GM18507 (cell line): ENCODE results near the gene TSPAN3.
A peak's percentile ranks its signal among the peaks of the same experiment; 100 is the strongest.

Experiments used
- DNase-seq: peaks from one replicate; pipeline ENCODE4 v3.0.0; 2011; ENCODE audit warnings: low read depth; ENCODE audit not compliant: insufficient read length; ENCODE audit errors: extremely low spot score
- FAIRE-seq: peaks from 2 replicates; lab custom pipeline; 2011; peaks lifted over from hg19 to GRCh38; lab: Jason Lieb, UNC

TSPAN3 gene

DNA sequence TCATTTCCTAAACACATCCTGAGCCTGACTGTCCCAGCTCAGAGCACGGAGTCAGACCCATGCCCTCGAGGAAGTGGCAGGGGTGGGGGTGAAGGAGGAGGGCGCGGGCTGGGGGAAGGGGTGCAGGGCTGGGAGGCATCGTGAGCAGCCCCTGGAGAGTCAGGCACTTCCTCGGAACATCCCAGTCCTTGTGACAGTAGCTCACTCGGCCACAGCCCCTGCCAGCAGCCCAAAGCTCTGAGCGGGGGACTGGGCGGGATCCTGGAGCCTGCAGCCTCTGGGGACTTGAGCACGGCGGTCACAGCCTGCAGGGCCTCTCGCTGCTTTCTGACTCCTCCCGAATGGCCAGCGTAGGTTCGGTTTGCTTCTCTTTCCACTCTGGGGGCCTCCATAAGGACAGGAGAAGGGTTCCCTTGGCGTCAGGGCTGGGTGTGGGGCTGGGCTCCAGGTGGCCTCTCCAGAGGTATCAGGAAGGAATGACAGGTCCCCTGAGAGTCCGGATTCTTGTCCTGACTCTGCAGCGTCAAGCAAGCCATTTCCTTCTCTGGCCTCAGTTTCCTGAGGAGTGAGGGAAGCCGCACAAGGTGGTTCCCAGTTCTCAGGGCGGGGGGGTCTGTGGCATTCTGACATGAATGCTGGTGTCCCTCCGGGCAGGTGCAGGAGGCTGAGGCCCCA, 55.1 kb downstream of the TSPAN3 start:
- DNase-seq = no peak
- FAIRE-seq = no peak

DNA sequence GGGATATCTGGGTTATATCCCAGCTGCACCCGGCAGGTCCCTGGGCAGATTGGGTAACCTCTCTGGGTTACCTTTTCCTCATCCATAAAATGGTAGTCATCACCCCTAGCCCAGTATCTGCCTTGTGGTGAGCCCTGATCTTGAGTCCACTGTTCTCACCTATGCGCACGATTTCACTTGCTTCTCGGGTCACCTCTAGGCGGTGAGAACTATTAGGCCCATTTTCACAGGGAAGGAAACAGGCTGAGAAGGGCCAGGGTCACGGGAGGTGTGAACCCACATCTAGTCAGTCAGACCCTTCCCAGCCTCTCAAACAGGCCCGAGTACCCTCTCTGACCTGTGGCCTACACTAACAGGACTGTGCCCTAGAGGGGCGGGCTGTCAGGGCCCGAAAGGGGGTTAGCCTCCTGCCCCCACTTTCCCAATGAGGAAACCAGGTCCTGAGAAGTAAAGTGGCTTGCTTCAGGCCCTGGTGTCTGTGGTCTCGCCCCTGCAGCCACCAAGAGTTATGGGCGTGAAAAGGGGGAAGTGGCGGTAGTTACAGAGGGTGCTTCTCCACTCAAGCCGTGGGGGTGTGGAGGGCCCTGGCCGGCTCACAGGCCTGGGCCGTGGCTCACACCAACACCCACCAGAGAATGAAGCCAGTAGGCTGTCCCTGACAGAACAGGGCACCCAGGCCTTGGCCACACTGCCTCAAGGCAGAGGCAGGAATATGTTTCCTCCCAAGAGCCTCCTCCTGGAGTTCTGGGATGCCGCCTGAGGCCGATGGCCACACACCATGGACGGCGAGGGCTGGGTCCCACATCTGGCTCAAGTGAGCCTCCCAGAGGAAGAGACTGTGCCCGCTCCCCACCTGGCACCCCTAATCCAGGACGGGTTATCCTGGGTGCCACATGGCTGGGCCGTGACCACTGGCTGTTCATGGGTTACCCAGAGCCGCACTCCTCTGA, 56.5 kb downstream of the TSPAN3 start:
- no peak for FAIRE-seq
- peak; percentile 57 for DNase-seq

DNA sequence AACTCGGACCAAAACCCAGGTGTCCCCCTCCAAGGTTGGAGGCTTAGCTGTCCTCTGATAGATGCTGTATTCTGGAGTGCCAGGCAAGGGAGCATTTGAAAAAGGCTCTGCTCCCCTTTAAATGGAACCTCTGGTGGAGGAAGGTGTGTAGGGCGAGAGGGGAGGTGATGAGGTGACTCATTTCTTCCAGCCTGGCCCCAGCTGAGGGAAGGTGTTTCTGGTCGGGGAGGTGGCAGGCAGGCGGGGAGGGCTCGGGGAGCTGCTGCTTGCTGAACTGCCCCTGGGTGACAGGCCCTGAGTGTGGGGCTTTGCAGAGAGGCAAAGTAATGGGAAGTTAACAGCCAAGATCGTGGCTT, 57.2 kb downstream of the TSPAN3 start:
- FAIRE-seq (peak; percentile 95), DNase-seq (peak; percentile 76)

DNA sequence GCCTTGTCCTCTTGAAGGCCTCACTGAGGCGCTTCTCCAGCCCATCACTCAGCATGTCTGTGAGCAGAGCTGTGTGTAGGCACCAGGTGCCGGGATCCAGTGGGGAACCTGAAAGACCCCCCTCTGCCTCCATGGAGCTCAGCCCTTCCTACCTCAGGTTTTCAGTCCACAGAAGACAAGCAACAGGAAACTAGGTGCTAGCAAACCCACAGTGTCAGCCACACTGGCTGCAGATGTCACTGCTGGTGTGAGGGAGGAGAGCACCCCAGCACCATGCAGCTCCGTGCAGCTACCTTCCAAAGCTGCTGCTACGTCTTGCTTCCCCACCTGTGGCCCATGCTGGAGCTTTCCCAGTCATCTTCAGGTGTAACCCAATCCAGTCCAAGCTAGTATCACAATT, 58.0 kb downstream of the TSPAN3 start:
- peak; percentile 83 for FAIRE-seq
- no peak for DNase-seq

DNA sequence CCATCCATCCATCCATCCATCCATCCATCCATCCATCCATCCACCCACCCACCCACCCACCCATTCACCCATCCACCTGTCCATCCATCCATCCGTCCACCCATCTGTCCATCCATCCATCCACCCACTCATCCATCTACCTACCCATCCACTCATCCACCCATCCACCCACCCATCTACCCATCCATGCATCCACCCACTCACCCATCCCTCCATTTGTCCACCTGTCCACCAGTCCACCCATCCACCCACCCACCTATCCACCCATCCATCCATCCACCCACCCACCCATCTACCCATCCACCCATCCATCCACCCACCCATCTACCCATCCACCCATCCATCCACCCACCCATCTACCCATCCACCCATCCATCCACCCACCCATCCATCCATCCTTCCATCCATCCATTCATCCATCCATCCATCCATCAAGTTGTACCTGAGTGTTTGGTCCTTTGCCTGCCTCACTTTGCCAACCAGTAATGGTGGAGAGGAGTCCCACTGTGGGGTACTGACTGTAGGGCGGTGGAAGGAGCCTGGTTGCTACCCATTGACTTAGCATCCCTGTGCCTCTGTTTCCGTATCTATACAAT, 58.7 kb downstream of the TSPAN3 start:
- DNase-seq = no peak
- no peak for FAIRE-seq

DNA sequence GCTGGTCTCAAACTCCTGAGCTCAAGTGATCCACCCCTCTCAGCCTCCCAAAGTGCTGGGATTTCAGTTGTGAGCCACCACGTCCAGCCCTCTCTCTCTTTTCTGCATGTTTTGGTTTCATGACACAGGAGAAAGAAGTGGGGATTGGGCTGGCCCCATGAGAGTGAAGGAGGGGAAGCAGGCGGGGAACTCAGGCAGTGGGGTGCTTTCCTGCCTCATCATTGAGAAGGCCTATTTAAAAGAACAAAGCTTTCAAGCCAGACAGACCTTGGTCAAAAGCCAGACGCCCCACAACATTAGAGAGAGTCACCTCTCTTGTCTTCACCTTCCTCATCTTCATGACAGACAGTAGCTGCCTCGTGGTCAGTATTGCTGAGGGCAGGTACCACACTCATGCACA, 60.1 kb downstream of the TSPAN3 start:
- DNase-seq (no peak), FAIRE-seq (no peak)

DNA sequence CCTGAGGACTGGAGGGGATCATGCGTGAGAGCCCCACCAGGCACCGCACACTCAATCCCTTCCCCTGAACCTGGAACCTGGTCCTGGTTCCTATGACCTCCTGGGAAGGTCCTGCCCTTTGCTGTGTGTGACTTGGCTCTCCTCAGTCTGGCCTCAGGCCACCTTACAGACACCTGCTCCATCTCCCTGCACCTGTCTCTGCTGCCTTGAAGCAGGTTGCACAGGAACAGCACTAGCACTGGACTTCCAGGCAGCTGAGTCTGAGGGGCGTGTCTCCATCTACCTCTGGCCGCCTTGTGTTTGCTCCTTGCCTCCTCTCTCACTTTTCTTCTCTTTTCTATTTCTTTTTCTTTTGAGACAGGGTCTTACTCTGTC, 60.6 kb downstream of the TSPAN3 start:
- DNase-seq = no peak
- FAIRE-seq = no peak

DNA sequence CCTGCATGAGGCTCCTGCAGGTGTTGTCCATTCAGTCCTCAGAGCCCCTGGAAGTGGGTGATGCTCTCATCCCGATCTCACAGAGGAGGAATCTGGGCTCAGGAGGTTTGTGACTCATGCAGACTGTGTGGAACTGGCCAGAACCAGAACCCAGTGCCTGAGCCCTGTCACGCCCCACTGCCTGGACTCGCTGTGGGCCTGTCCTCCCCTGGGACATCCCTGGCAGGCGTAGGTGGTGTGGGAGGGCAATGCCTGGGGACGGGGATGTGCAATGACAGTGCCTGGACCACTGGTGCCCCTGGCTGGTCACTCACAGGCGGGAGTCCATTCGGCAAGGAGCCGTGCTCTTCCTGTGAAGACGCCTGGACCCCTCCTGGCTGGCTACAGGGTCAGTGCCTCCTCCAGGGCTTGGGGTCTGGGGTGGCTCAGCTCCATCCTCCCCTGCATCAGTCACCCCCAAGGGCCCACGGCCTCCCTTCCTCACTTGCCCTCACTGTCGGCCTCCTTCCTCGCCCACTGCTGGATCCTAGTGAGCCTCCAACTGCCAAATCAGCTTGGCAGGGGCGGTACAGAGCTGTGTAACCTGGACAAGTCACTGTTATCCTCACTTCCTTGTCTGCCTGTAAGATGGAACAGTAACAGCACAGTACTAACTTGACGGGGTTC, 61.1 kb downstream of the TSPAN3 start:
- DNase-seq (no peak), FAIRE-seq (no peak)

DNA sequence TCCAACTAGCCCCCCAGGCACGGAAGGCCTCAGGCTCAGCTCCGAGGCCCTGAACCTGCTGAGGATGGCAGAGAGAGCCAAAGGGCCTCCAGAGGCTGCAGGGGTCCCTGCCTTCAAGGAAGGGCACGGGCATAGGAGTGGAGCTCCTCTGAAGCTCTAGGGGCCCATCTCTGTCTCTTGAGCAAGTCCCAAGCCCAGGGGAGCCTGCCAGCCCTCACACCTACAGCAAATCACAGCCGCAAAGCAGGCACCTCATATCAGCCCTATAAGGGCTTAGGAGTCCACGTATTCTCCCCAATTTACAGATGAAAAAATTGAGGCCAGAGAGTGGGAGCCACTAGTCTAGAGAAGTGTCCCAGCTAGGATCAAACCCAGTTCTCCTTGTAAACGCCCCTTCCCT, 61.7 kb downstream of the TSPAN3 start:
- FAIRE-seq = no peak
- no peak for DNase-seq

DNA sequence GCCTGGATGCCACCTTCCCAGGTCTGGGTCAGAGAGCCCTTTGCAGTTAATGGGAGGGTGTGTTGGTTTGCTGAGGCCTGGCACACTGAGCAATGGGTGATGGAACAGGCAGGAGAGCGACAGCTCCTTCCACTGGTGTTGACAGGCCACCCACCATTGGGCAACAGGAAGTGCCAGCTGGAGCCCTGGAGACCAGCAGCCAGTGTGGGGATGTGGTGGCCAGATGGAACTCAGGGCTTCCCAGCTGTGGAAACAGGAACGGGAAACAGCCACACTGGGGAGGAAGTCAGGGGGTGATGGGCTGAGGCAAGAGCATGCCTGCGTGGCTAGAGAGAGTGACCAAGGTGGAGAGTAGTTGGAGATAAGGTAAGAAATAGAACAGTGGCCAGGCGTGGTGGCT, 66.7 kb downstream of the TSPAN3 start:
- no peak for FAIRE-seq
- DNase-seq = no peak

DNA sequence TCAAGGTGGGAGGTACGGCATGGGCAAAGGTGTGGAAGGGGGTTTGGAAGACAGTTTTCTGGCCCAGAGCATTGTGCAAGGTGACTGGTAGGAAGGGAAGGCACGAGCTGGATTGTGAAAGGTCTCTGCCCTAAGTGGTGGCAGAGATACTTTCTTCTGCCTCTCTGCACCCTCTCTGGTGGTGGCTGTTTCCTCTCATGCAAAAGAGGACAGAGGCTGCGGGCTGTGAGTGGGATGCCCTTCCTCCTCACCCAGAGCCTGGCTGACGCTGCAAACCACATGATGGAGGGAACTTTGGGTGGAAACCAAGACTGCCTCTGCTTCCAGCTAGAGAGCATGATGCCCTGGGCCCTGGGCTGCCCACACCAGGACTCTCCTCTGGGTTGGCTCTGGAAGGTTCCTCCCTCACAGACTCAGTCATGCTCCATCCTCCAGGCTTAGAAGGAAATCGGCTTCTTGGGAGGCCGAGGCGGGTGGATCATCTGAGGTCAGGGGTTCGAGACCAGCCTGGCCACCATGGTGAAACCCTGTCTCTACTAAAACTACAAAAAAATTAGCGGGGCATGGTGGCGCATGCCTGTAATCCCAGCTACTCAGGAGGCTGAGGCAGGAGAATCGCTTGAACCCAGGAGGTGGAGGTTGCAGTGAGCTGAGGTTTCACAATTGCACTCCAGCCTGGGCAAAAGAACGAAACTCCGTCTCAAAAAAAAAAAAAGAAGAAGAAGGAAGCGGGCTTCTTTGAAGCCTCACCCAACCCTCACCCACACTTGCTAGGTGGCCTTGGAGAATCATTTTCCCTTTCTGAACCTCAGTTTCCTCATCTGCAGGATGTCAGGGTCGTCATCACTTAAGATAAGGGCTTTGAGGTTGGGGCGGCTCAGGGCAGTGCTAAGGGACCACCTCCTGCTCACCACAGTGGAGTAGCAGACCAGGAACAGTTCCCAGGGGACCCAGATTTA, 67.7 kb downstream of the TSPAN3 start:
- DNase-seq (no peak), FAIRE-seq (peak; percentile 96)

DNA sequence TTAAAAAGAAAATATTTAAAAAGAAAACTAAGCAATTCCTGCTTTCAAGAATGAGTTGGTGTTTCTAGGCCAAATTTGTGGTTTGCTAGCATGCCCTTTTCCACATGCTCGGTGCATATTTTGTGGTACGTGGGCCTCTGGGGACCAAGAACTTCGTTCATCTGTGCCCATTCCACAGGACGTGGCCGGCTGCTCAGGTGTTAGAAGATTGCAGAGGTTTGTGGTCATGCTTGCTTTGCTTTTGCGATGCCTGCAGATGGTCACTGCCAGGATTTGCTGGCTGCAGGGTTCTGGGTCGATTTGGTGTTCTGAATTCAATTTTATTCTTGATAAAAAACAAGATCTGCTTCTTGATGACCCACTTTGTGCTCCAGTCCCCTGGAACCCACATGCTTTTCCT, 68.5 kb downstream of the TSPAN3 start:
- FAIRE-seq (no peak), DNase-seq (no peak)

DNA sequence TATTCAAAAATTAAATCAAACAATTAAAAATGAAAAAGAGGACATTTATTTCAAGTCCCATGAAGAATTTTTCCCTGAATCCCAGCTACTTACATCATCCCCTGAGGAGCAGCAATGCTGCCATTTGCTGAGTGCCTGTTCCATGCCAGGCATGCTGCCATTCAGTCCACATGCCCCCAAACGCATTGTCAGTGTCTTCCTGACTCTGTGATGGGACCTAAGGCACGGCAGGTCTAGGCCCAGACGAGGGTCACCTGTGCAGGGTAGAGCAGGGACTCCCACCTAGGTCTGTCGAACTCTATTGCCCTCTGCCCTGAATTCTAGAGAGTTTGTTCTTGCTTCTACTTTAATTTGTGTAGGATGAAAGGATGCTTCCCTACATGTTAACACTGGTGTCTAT, 68.9 kb downstream of the TSPAN3 start:
- FAIRE-seq = peak; percentile 26

DNA sequence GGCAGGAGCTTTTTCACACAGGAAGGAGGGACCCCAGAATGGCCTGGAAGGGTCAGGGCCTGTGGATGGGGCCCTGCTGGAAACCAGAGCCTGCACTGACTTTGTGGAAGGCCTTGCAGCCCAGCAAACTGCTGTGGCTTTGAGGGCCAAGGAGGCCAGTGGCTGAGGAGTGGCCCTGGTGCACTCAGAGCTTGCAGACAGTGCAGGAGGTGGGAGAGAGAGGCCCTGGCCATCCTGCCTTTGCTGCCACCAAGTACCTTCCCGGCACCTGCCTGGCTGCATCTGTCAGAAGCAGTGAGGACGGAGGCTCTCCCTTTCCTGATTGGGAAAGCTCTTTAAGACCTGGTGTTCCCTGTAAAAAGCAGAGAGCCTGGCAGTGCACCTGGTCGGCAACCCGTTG, 69.6 kb downstream of the TSPAN3 start:
- FAIRE-seq (no peak), DNase-seq (no peak)

More for the DNA sequence above, 68.9 kb downstream of the TSPAN3 start:
- no peak for DNase-seq

DNA sequence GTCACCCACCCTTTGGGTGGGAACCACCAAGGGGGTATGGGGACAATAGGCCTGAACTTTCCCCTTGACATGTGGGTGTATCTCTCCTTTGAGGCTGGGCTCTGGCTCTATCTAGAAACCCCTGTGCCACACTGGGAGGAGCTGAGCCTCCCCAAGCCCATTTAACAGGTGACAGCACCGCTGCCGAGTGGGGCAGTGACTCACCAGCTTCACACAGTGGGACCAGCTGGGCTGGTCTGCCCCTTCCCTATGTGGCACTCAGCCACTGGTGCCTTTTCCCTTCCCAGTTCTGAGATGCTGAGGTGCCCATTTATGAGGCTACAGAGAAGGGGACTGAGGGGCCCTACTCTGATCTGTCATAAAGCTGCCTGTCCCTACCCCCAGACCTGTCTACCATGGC, 70.9 kb downstream of the TSPAN3 start:
- no peak for DNase-seq
- no peak for FAIRE-seq

DNA sequence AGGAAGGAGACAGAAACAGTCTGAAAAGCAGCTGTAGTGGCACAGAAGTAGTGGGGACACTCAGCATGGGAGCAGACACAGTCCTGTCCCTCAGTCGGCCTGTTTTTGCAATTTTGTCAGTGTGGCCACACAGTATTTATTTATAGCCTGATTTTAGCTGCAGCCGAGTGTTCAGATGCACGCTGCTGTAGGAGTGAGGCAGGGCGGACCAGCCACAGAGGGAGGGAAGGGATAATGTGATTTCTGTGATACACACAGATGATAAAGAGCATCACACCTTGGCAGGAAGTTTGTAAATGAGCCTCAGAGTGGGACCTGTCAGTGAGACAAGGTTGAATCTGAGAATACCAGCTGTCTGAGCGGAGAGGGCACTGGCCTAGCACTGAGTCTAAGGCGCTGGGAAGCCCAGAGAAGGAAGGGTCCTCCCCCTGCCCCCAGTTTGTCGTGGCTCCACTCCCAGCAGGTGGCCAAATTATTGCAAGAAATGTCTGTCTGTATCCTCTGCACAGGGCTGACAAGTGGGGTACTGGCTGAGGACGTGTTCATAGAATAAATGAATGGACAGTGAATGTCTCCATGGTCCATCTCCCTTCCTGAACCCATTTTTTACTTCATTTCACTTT, 72.1 kb downstream of the TSPAN3 start:
- DNase-seq = no peak
- FAIRE-seq = no peak

DNA sequence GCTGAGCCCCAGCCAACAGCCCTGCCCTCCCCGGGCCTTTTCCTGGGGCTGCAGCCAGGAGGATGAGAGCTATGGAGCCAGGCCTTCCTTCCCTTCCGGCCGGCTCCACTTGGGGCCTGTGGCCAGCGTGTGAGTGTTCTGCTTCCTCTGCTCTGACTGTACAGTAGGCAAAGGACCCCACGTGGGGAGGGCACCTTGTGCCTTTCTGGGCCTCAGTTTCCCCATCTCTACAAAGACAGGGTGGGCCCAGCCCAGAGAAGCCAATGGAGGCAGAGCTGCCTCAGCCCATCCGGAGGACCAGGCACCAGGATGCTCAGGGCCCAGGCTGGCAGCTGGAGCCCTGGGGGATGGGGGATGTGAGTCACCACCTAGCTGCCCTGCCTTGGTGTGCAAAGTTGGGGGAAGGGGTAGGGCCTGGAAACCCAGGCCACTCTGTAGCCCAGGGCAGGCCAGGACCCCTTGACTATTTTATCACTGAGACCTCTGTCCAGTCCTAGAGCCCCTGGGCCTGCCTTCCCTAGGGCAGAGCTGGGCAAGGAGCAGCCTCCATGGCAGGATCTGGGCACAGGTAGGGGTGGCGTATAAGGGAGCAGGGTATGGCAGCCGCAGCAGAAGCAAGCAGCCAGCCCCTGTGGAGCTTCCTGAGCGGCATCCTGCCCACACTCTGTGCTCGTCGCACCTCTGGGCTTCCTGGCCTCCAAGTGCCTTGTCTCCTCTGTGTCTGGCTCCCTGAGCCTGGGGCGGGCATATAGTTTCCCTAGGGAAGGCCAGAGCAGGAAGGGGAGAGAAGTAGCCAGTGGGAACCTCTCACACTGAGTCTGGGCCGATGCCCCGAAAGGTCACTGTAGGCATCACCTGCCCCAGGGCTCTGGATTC, 74.1 kb downstream of the TSPAN3 start:
- FAIRE-seq (no peak), DNase-seq (no peak)

DNA sequence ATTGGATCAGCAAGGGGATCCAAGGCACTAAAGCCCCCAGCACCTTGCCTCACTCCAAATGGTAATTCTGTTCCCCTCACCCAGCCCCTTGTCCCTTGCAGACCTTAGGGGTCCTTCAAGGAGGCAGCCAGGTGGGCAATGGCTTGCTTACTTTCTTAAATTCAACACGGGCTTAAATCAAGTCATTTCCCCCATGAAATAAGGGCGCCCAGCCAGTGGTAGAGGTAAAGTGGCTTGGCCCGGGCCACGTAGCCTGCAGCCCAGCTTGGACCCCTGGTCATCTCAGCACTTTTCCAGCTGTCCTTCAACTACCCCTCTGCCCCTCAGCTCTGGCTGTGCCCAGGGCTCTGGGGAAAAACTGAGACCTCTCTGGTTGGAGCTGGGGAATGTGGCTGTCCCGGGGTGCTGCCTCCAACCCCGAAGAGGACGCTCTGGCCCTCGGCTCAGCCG, 74.8 kb downstream of the TSPAN3 start:
- FAIRE-seq = no peak
- DNase-seq = no peak
